BJ (cell line): ENCODE results near the gene METTL2B. TPM values are rescaled to one million over a fixed set of nuclear protein-coding genes. Genes with fewer than 3 reads are reported as not detected.
A peak's percentile ranks its signal among the peaks of the same experiment; 100 is the strongest.
"Not testable (repeated sequence)": the region's sequence is repeated elsewhere in the genome, so short reads cannot be mapped to it uniquely, and the experiment has no call there.

Experiments
- CTCF ChIA-PET: fragments of 350-600 bp; formaldehyde crosslinking; extraction: SDS; loops from one replicate; lab custom pipeline; 2021; ENCODE audit warnings: antibody characterized with exemption, inconsistent platforms; lab: Yijun Ruan, JAX
- POLR2A ChIA-PET: fragments of 300-600 bp; sonication (Branson Sonifier 250); formaldehyde crosslinking; extraction: SDS; loops from one replicate; lab custom pipeline; 2021; ENCODE audit warnings: antibody characterized with exemption; lab: Charles Lee
- DNase-seq: peaks from one replicate; pipeline ENCODE4 v3.0.0-alpha.2; 2011; ENCODE audit warnings: low read depth
- H3K27me3 ChIP-seq: 2 replicates; pipeline ENCODE4 v1.6.0; 2011; ENCODE audit warnings: low read length; ENCODE audit not compliant: control insufficient read depth, insufficient read depth
- H3K36me3 ChIP-seq: 2 replicates; pipeline ENCODE4 v1.5.1; 2011; ENCODE audit warnings: low read length; ENCODE audit not compliant: control insufficient read depth, insufficient read depth
- H3K4me3 ChIP-seq: 2 replicates; pipeline ENCODE4 v1.5.1; 2011; ENCODE audit warnings: low read depth, mild to moderate bottlenecking, control low read depth, low read length
- polyA plus RNA-seq: library from polyadenylated mRNA; depleted of rRNA; stranded (reverse); fragments of >200 nt; gene quantifications from 2 replicates; pipeline ENCODE4 v1.2.3, GENCODE V29; 2011

METTL2B gene
- polyA plus RNA-seq, 1 experiment, result 13.8 TPM

DNA sequence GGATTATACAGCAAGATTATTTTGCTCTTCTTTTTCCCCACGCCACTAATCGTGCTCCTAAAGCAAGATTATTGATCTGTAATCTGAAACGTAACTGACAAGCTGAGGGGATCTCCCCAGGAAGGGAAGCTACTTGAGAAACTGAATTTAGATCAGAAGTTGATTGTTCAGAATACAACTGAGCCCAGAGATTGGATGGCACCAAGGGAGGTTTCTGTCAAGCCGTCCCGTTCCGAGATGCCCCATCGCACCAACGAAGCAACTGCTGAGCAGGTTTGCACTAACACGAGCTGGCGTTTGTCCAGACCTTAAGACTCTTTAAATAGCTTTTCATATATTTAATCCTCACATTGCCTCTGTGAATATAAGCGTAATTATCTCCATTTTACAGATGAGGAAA lies 35.1 kb downstream of the METTL2B start:
- POLR2A ChIA-PET, H3K27me3 ChIP-seq, CTCF ChIA-PET, H3K36me3 ChIP-seq, DNase-seq, H3K4me3 ChIP-seq: not testable (repeated sequence)

GRCh38 chr7:128515232-128515631 lies 38.7 kb downstream of the METTL2B start:
- CTCF ChIA-PET, POLR2A ChIA-PET, DNase-seq: not testable (repeated sequence)

GRCh38 chr7:128517023-128517422 lies 40.5 kb downstream of the METTL2B start:
- DNase-seq, POLR2A ChIA-PET, H3K36me3 ChIP-seq, H3K27me3 ChIP-seq, CTCF ChIA-PET, H3K4me3 ChIP-seq: not testable (repeated sequence)

More at GRCh38 chr7:128515232-128515631, 38.7 kb downstream of the METTL2B start:
- H3K36me3 ChIP-seq, H3K4me3 ChIP-seq, H3K27me3 ChIP-seq: not testable (repeated sequence)

DNA sequence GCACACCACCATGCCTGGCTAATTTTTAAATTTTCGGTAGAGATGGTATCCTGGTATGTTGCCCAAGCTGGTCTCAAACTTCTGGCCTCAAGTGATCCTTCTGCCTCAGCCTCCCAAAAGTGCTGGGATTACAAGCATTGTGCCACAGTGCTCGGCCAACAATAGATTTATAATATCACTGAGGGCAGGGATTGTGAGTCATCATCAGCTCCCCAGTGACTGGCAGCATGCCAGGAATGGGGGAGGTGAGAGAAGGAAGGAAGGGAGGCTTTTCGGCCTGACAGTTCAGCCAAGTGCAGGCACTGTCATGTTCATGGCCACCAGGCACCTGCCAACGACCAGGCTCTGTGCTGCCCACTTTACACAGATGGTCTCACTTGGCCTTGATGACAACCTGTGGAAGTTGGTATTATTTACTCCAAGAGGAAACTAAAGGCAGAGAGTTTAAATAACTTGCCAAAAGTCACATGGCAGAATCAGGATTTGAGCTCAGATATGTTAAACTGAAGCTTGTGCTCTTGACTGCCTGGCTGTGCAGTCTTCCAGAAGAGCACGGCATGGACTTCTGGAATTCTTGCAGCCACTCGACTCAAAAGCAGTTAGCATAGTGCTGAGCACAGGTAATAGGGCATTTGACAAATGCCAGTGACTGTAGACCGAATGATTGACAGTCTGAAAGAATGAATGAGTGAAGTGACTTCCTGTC lies 46.8 kb downstream of the METTL2B start:
- DNase-seq, H3K36me3 ChIP-seq, POLR2A ChIA-PET, H3K27me3 ChIP-seq, H3K4me3 ChIP-seq, CTCF ChIA-PET: not testable (repeated sequence)

GRCh38 chr7:128523932-128524524 lies 47.5 kb downstream of the METTL2B start:
- CTCF ChIA-PET, POLR2A ChIA-PET, DNase-seq, H3K27me3 ChIP-seq, H3K36me3 ChIP-seq, H3K4me3 ChIP-seq: not testable (repeated sequence)

GRCh38 chr7:128525584-128525983 lies 49.0 kb downstream of the METTL2B start:
- POLR2A ChIA-PET, H3K4me3 ChIP-seq, H3K36me3 ChIP-seq, DNase-seq, CTCF ChIA-PET, H3K27me3 ChIP-seq: not testable (repeated sequence)

DNA sequence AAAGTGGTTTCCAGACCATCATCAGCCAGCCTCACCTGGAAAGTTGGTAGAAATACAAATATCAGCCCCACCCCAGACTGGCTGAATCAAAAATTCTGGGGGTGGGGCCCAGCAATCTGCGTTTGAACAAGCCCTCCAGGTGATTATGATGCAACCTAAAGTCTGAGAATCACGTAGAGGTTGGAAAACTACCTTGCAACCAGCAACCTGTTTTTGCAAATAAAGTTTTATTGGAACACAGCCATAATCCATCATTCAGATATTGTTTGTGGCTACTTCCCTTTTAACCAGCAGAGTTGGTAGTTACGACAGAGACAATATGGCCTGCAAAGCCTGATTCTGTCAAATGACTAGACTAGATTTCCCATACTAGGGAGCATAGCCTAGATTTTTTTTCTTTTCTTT lies 49.5 kb downstream of the METTL2B start:
- CTCF ChIA-PET, H3K36me3 ChIP-seq, H3K27me3 ChIP-seq, DNase-seq, H3K4me3 ChIP-seq: not testable (repeated sequence)
- POLR2A ChIA-PET, result interaction anchor here (0.6 kb wide), 1 partner anchor 119 kb away, joined by 3 read pairs; no protein-coding TSS in a partner anchor

GRCh38 chr7:128529191-128529590 lies 52.6 kb downstream of the METTL2B start:
- POLR2A ChIA-PET, result interaction anchor here (0.6 kb wide), 1 partner anchor 321 kb away, joined by 3 read pairs; no protein-coding TSS in a partner anchor
- CTCF ChIA-PET, DNase-seq: not testable (repeated sequence)

DNA sequence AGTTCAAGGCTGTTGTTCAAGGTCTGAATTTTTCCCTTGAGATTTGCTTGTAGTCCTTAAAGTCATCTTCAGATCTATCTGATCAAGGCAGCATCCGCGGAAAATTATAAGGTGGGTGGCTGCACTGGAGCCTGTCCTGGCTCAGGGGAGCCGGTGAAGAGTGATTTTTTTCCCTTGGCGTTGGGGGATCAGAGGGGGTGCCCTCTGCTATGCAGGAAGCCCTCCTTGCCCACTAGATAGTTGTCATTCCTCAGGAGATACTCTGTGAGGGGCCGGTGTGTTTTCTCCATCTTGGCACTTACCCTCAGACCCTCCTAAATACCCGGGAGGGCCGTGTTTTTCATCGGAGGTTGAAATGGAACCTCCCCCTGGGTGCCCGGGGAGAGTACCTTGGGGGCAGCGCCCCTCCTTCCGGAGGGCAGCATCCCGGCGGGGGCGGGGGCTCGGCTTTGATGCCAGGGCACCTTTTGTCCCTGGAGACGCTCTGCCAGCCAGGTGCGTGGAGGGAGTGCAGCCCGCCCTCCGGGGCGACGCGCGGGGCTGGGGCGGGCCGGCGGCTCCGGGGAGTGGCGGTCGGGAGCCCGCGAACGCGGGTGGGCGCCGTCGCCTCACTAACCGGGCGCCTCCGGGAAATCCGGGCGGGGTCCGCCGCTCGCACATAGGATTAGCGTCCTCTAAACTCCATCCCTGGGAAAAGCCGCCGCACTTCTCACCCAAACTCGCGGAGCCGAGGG lies 53.7 kb downstream of the METTL2B start:
- H3K36me3 ChIP-seq, H3K27me3 ChIP-seq, POLR2A ChIA-PET, CTCF ChIA-PET, DNase-seq: not testable (repeated sequence)
- H3K4me3 ChIP-seq, result peak overlapping the region; percentile 72

More at GRCh38 chr7:128529191-128529590, 52.6 kb downstream of the METTL2B start:
- H3K36me3 ChIP-seq, H3K4me3 ChIP-seq, H3K27me3 ChIP-seq: not testable (repeated sequence)
